GM11168 (cell line): ENCODE data around the gene COA1.
"Not testable (repeated sequence)": the region's sequence is repeated elsewhere in the genome, so short reads cannot be mapped to it uniquely, and the experiment has no call there.

Source experiments
- in situ Hi-C: fragments of 300-500 bp; cut with MboI; formaldehyde crosslinking; loops from one replicate; pipeline ENCODE4 v1.12.0; 2022; ENCODE audit warnings: low sequenced_read_pairs; ENCODE audit not compliant: unreplicated experiment

Gene COA1

GRCh38 chr7:43758822-43759683 lies 29.7 kb upstream of the COA1 start:
- in situ Hi-C loops, result no loop called here

DNA sequence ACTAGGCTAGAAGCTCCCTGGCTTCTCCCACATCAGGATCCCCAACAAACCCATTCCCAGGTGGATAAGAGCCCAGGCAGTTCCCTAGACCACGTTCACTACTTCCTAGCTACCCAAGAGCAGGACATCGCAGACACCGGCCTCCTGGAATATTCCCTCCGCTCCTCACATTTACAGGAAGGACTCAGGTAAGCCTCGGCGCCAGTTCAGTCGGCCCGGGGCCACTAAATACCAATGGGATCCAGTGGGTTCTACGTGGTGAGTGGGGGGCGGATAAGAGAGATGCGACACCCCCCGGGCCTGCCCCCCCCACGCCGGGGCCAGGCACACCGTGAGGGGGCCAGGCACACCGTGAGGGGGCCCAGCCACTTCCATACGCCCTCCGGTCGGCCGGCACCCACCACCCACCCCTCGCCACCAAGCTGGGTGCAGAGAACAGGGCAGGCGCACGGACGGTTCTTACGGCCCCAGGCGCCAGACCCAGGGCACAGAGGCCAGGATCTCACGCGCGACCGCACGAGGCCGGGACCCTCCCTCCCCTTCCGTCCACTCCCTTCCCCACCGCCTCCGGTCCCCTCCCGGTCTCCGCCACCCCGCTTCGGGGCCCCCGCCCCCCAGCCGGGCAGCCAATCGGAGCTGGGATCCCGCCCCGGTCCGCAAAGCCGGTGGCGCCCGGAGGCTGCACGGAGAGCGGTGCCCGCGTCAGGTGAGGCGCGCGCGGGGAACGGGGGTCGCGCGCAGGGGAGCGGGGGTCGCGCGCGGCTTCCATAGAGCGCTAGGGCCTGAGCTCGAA lies 28.9 kb upstream of the COA1 start, which contains the start of gene BLVRA:
Gene BLVRA (plus strand): TSS at position 652 of the 793 bp plus-strand sequence. CDS start 12,479 bp downstream, outside the sequence.
- in situ Hi-C loops, result no loop called here

DNA sequence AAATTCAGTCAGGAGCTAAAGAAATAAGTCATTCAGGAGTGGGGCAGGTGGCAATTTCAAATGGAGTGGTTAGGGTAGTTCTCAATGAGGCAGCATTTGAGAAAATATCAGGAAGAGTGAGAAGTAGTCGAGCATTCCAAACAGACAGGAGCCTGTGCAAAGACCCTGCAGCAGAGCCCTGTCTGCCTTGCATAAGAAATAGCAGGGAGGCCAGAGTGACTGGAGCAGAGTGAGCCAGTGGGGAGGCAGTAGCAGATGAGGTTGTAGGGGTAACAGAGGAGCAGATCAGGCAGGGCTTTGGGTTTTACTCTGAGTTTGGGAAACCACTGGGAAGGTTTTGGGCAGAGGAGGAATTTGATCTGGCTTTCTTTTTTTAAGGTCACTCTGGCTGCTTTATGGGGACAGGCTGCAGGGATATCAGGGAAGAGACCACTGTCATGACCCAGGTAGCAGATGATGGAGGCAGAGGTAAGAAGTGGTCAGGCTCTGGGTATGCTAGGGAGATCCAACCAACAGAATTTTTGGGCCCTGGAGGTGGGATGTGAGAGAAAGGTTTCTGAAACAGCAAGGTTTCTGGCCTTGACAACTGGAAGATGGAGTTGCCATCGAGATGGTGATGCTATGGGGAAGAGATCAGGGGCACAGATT lies 27.9 kb upstream of the COA1 start:
- in situ Hi-C loops, result no loop called here

DNA sequence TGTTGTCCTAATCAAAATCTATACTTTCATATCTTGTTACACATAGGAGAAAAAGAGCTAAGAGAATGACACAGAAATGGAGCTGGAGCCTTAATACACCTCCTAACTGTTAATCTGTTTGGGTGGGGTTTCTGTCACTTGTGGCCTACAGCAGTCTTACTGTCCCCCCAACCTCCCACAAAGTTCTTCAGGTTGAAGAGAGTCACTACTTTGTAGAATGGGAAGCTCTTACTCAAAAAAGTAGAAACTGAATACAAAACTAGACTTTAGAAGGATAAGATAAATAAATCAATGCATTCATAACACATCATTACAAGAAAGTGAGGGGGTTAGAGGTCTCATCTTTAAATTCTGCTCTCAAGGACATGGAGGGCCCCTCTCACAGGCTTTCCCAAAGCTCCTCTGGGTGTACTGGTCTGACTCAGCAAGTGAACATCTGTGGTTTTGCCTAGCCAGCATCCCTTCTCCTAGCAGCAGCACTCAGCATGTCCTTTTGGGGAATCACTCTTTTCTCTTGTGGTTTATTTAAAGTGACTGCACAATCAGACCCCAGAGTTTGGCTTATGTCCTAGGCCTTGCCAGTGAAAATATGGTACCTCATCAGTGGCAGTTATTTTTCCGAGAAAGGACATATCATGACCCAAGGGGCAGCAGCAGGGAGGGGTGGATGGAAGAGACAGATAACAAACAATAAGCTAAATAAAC lies 27.2 kb upstream of the COA1 start:
- in situ Hi-C loops, result no loop called here

DNA sequence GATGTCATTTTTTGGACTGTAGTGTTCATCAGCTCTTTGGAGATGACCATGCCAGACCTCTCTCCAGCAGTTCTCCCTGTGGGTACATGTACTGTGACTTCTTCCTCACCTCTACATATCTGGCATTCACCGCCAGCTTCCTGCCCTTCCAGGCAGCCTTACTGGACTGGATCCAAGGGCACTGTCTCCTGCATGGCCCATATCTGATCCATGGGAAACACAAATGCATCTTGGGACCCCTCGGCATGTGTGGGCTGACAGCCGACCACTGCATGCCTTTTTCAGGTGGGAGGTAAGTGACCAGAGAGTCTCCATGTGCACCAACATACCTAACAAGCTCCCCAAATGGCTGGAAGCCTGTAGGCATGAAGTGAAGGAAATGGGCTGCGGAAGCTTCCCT lies 25.3 kb upstream of the COA1 start:
- in situ Hi-C loops, result no loop called here

DNA sequence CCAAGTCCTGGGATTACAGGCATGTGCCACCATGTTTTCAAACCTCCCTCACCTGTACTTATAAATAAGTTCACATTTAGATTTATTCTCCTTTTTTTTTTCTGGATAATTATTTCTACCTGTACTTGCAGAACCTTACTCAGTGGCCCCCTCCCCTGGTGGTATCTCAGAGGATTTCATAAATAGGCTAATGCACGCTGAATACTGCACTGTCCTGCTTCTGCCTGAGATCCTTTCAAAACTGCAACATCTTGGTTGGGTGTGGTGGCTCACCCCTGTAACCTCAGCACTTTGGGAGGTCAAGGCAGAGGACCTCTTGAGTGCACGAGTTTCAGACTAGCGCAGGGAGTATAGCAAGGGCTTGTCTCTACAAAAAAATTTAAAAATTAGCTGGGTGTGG lies 24.5 kb upstream of the COA1 start:
- in situ Hi-C loops, result no loop called here

DNA sequence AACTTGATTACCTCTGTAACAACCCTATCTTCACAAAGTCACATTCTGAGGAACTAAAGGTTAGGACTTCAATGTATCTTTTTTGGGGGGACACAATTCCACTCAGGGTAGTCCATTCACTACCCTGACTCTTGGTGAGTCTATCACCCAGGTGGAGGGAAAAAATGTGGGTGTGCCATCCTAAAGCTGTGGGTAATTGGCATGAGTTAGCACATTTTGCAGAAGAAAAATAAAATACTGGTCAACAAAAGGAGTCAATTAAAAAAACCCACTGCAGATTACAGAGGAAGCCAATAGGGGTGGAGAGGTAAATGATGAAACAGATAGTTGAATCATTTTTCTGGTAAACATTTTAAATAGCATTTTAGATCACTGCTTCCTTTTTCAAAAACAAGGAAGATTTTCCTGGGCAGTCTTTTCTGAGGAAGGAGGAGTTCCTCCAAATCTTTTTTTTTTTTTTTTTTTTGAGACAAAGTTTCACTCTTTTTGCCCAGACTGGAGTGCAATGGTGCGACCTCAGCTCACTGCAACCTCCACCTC lies 24.0 kb upstream of the COA1 start:
- in situ Hi-C loops, result no loop called here

- in situ Hi-C loops, result no loop called here
Measured at GRCh38 chr7:43752411-43752810, 23.1 kb upstream of the COA1 start.

DNA sequence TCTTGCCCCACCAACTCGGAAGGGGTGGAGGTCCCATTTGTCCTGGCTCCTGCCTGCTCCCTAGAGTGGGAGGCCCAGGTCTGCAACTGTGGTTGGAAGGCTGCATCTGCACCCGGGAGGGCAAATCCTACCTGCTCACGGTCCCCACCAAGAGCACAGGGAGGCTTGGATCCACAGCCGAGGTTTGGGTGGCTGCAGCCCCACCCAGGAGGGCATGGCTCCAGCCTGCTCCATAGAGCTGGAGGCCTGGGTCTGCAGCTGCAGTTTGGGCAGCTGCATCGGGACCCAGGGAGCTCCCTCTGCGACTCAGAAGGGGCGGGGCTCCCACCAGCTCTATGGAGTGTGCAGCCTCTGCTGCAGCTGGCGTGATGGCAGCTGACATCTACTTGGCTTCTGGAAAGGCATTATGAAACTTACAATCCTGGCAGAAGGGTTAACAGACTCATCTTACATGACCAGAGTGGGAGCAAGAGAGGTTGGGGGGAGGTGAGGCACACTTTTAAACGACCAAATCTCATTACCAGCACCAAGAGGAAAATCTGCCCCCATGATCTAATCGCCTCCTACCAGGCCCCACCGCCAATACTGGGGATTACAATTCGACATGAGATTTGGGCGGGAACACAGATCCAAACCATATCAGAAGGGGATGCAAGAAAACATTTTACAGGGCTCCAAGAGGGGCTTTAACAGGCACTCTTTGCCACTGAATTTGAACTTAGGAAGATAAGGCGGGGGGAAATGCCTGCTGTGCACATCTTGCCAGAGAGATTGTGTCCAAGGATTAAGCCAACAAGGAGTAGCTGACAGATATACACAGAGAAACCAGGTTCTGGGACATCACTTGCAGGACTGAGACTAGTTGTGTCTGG lies 20.9 kb upstream of the COA1 start:
- in situ Hi-C loops, result no loop called here

- in situ Hi-C loops, result no loop called here
Measured at GRCh38 chr7:43749383-43749940, 20.1 kb upstream of the COA1 start.

DNA sequence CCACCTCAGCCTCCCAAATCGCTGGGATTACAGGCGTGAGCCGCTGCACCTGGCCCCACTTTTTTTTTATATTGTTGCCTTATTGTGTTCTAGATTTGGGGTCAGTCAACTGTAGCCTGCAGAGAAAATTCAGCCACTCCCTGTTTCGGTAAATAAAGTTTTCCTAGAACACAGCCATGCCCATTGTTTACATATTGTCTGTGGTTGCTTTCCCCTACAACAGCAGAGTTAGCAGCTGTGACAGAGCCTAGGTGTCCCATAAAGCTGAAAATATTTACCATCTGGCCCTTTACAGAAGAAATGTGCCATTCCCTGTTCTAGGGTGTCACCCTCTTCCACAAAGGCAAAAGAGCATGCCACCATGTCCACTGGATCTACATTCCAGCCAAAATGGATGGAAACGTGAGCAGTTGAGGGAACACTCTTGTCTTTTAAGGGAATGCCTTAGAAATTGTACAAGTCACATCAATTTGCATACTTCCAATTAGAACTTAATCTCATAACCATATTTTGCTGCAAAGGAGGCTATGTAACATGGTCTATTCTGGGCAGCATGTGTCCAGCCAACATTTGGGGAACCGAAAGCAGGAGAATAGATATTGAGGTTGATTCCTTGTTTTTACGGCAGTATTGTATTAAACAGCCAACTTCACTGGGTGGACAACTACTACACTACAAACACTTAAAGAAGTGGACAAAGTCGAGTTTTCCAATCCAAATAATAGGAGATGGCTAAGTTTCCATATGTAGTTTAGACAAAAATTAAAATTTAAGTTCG lies 18.2 kb upstream of the COA1 start:
- in situ Hi-C loops, result no loop called here

DNA sequence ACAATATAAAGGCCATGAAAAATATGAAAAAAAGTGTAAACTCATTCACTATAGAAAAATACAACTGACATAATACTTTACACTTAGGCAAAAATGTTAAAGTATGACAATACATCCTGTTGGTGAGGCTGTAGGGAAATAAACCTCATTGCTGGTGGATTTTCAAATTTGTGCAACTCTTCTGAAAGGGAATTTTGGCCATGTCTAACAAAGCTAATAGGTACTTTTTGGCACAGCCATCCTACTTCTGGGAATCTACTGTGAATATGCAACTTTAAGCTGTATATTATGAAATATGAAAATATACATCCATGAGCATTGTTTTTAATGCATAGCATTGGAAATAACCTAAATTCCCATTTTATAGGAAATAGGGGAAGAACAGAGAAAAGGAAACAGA lies 13.4 kb upstream of the COA1 start:
- in situ Hi-C loops, result no loop called here

DNA sequence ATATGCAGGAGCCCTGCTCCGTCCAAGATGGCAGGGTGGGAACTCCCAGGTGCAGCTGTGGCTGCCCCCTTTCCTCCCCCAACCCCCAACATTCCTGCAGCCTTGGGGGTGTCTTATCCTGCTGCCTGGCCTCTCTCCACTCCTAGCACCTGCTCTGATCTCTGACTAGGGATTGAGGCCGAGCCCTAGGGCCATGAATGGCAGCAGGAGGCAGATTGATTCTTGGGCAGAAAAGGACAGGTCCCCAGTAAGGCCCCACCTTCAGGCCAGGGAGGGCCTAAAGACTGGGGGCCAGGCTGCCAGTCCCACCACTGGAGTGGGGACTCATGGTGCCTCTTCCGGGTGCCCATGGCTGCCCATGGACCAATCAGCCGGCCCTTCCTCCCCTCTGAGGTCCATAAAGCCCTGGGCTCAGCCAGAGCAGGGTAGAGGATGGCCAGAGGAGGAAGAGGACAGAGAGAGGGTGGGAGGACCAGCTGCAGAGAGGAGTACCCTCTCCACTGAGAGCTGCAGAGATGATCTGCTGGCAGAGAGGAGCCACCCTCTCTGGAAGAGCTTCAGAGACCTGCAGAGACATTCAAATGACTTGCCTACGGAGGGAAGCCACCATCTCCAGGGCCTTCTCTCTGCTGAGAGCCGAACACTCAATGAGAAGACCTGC lies 8.3 kb upstream of the COA1 start:
- in situ Hi-C loops, result no loop called here

DNA sequence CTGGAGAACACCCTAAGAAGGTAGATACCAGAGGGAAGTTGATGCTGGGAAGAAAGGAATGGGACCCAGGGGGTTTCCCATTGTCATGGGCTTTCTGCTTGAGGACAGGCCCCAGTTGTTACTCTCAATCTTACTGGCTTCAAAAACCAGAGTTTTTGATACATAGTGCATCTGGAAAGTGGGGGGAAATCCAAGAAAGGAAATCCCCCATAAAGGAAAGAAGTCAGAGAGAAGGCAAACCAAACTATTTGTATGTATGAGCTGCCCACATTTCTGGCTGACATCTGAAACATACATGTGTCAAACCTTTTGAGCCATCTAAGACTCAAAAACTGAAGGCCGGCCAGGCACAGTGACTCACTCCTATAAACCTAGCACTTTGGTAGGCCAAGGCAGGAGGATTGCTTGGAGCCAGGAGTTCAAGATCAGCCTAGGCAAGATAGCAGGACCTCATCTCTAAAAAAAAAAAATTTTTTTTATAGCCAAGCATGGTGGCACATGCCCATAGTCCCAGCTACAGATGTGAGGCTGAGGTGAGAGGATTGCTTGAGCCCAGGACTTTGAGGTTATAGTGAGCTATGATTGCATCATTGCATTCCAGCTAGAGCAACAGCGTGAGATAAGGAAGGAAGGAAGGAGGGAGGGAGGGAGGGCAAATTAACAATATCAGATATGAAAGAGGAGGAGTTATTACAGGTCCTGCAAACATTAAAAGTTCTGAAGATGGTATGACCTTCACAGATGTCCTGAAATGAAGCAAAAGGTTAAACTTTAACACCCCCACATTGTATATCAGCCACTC lies 6.7 kb upstream of the COA1 start:
- in situ Hi-C loops, result no loop called here

- in situ Hi-C loops, result no loop called here
Measured at GRCh38 chr7:43735403-43735801, 6.1 kb upstream of the COA1 start.

DNA sequence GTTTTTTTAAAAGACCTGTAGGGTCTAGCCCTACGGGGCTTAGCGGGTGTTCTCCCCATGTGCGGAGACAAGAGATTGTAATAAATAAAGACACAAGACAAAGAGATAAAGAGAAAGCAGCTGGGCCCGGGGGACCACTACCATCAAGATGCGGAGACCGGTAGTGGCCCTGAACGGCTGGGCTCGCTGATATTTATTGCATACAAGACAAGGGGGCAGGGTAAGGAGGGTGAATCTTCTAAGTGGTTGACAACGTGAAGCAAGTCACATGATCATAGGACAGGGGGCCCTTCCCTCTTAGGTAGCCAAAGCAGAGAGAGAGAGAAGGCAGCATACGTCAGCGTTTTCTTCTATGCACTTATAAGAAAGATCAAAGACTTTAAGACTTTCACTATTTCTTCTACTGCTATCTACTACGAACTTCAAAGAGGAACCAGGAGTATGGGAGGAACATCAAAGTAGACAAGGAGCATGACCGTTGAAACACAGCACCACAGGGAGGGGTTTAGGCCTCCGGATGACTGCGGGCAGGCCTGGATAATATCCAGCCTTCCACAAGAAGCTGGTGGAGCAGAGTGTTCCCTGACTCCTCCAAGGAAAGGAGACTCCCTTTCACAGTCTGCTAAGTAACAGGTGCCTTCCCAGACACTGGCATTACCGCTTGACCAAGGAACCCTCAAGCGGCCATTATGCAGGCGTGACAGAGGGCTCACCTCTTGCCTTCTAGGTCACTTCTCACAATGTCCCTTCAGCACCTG lies 5.4 kb upstream of the COA1 start:
- in situ Hi-C loops, result not testable (repeated sequence)
